GM23338 (cell line): ENCODE measurements around the gene NECAB3. TPM values are rescaled to one million over a fixed set of nuclear protein-coding genes. Genes with fewer than 3 reads are reported as not detected.

ENCODE experiments used
- ATAC-seq: fragments of 200-7000 bp; cut with Tn5 transposase; 3 replicates; pipeline ENCODE4 v1.9.1; 2020
- DNase-seq: peaks from one replicate; pipeline ENCODE4 v3.0.0-alpha.2; 2015; ENCODE audit warnings: low spot score
- H2AFZ ChIP-seq: fragments of 200-600 bp; sonication (generic); 2 replicates; pipeline ENCODE4 v1.8.0; 2016; ENCODE audit warnings: antibody characterized with exemption, mild to moderate bottlenecking, moderate library complexity
- H3F3A ChIP-seq: fragments of 200-600 bp; sonication (generic); replicated peaks from 2 replicates; pipeline ENCODE4 v1.8.0; 2017; ENCODE audit warnings: antibody characterized with exemption, mixed run types, low read depth
- H3K27ac ChIP-seq: fragments of 200-600 bp; sonication (generic); 2 replicates; pipeline ENCODE4 v1.6.1; 2016; ENCODE audit warnings: low read depth
- H3K27me3 ChIP-seq: fragments of 200-600 bp; sonication (generic); 2 replicates; pipeline ENCODE4 v1.8.0; 2016; ENCODE audit warnings: mild to moderate bottlenecking, mixed run types, moderate library complexity; ENCODE audit not compliant: insufficient read depth
- H3K36me3 ChIP-seq: fragments of 200-600 bp; sonication (generic); 2 replicates; pipeline ENCODE4 v1.8.0; 2016; ENCODE audit warnings: mild to moderate bottlenecking; ENCODE audit not compliant: insufficient read depth
- H3K4me1 ChIP-seq: fragments of 200-600 bp; sonication (generic); 2 replicates; pipeline ENCODE4 v1.8.0; 2016; ENCODE audit warnings: mild to moderate bottlenecking, moderate library complexity; ENCODE audit not compliant: insufficient read depth
- H3K4me2 ChIP-seq: fragments of 200-600 bp; sonication (generic); 2 replicates; pipeline ENCODE4 v1.7.1; 2017; ENCODE audit warnings: mixed run types
- H3K4me3 ChIP-seq: fragments of 200-600 bp; sonication (generic); 2 replicates; pipeline ENCODE4 v1.6.1; 2016; ENCODE audit warnings: mixed run types
- H3K79me2 ChIP-seq: fragments of 200-600 bp; sonication (generic); replicated peaks from 2 replicates; pipeline ENCODE4 v1.8.0; 2017; ENCODE audit warnings: mild to moderate bottlenecking; ENCODE audit not compliant: insufficient read depth
- H3K9me2 ChIP-seq: fragments of 200-600 bp; sonication (generic); 2 replicates; pipeline ENCODE4 v1.8.0; 2017; ENCODE audit not compliant: insufficient read depth
- H4K20me1 ChIP-seq: fragments of 200-600 bp; sonication (generic); replicated peaks from 2 replicates; pipeline ENCODE4 v1.8.0; 2017; ENCODE audit warnings: mild to moderate bottlenecking; ENCODE audit not compliant: insufficient read depth
- H3K27ac Mint-ChIP-seq: 2 replicates; pipeline ENCODE4 v1.8.0; 2020; ENCODE audit warnings: inconsistent platforms, mild to moderate bottlenecking, moderate library complexity, mixed read lengths
- H3K27me3 Mint-ChIP-seq: 3 replicates; pipeline ENCODE4 v1.8.0; 2022; ENCODE audit warnings: low read depth, mild to moderate bottlenecking, moderate library complexity, mixed read lengths, inconsistent platforms; ENCODE audit not compliant: insufficient read depth, poor library complexity
- H3K36me3 Mint-ChIP-seq: 3 replicates; pipeline ENCODE4 v1.8.0; 2021; ENCODE audit warnings: low read depth, mild to moderate bottlenecking, inconsistent platforms, moderate library complexity, mixed read lengths
- H3K4me1 Mint-ChIP-seq: 3 replicates; pipeline ENCODE4 v1.8.0; 2020; ENCODE audit warnings: mild to moderate bottlenecking, inconsistent platforms, mixed read lengths
- H3K4me3 Mint-ChIP-seq: 3 replicates; pipeline ENCODE4 v1.8.0; 2021; ENCODE audit warnings: moderate library complexity, mild to moderate bottlenecking, inconsistent platforms, mixed read lengths
- H3K9me3 Mint-ChIP-seq: 3 replicates; pipeline ENCODE4 v1.8.0; 2020; ENCODE audit warnings: moderate library complexity, mild to moderate bottlenecking, inconsistent platforms, mixed read lengths
- CREB1 ChIP-seq: fragments of 250-450 bp; sonication (Bioruptor Pico); IDR thresholded peaks from 2 replicates; pipeline ENCODE4 v1.5.0; 2020; ENCODE audit warnings: low read depth, mild to moderate bottlenecking, moderate library complexity
- CTCF ChIP-seq, 2 experiments: fragments of 200-600 bp in 1 of 2; sonication (generic) in 1 of 2; conservative IDR thresholded peaks; 2 replicates each; pipeline versions ENCODE4 v1.5.1 to v1.6.1; 2016 to 2017; ENCODE audit warnings: antibody characterized with exemption in 2 of 2, low read depth in 2 of 2, mild to moderate bottlenecking in 2 of 2, moderate library complexity in 1 of 2
- ETS1 ChIP-seq: IDR thresholded peaks from 2 replicates; pipeline ENCODE4 v1.6.1; 2016; ENCODE audit warnings: antibody characterized with exemption
- EZH2 ChIP-seq: fragments of 200-600 bp; sonication (generic); IDR thresholded peaks from one replicate; pipeline ENCODE4 v1.8.0; 2017; ENCODE audit warnings: antibody characterized with exemption, mild to moderate bottlenecking, low read depth; ENCODE audit not compliant: unreplicated experiment
- POLR2AphosphoS5 ChIP-seq: IDR thresholded peaks from 2 replicates; pipeline ENCODE4 v1.6.1; 2016; ENCODE audit warnings: antibody characterized with exemption, low read depth
- ZNF462 ChIP-seq: fragments of 250-450 bp; sonication (Bioruptor Pico); IDR thresholded peaks from 2 replicates; pipeline ENCODE4 v1.5.0; 2020; ENCODE audit warnings: mild to moderate bottlenecking, moderate library complexity
- polyA plus RNA-seq: library from polyadenylated mRNA; unstranded; fragments of >200 nt; fragmentation: Nextera tagmentation; extraction: Ambion mirVana; gene quantifications from 2 replicates; pipeline ENCODE4 v1.2.1, GENCODE V29; 2016
- total RNA-seq: library from RNA; depleted of rRNA; stranded (reverse); fragments of >200 nt; shearing (Covaris generic); gene quantifications from 2 replicates; pipeline ENCODE4 v1.2.3, GENCODE V29; 2014

The NECAB3 gene
- total and polyA plus RNA-seq, 2 experiments from 2014 or later: 8.5 to 28.4 TPM

- TF ChIP-seq ETS1: no peak
- TF ChIP-seq EZH2: no peak
- no peak for TF ChIP-seq CREB1 (CRISPR knock-in tag)
Observed at GRCh38 chr20:33668466-33669155, 5.6 kb downstream of the NECAB3 start (continued).

- Histone ChIP-seq H3K36me3 (no peaks in the 10 kb centered on the region; the same call in 1 of the 2 replicates), H3K4me2 (peak overlapping the region; percentile 76), H3K9me2 (no peaks in the 10 kb centered on the region), H3K27ac (no peak overlapping the region), H2AFZ (peak overlapping the region; percentile 80; the same call in 1 of the 2 replicates), H3K27me3 (peaks cover 13% of the 10 kb centered on the region; the same call in 1 of the 2 replicates), H3K4me3 (peak overlapping the region; percentile 53), H3F3A (peaks cover 11% of the 10 kb centered on the region; the same call in 1 of the 2 replicates), H4K20me1 (peaks cover 3% of the 10 kb centered on the region), H3K79me2 (no peaks in the 10 kb centered on the region), H3K4me1 (peaks cover 19% of the 10 kb centered on the region; the same call in 1 of the 2 replicates)
- Mint-ChIP-seq H3K4me3 (peak overlapping the region; percentile 61), H3K27me3 (peaks cover 23% of the 10 kb centered on the region), H3K27ac (no peak overlapping the region), H3K9me3 (no peaks in the 10 kb centered on the region), H3K36me3 (peaks cover 34% of the 10 kb centered on the region), H3K4me1 (peaks cover 34% of the 10 kb centered on the region)
- TF ChIP-seq POLR2AphosphoS5 (0 out of 2 replicates have a peak, but pooled peaks have one; percentile 14), CTCF (conservative IDR thresholded peaks at IDR 0.05; ENCODE audit: low read depth in 2 of 2) (peak; percentile 73 to 93), EZH2 (no peak), CREB1 (CRISPR knock-in tag) (peak; percentile 55; the same call in 1 of the 2 replicates)
- ATAC-seq (peak; percentile 63), DNase-seq (peak; percentile 91)
Observed at GRCh38 chr20:33667676-33668465, 6.4 kb downstream of the NECAB3 start.

GRCh38 chr20:33667245-33667675 is 7.0 kb downstream of the NECAB3 start:
- Mint-ChIP-seq H3K27ac (no peak overlapping the region), H3K27me3 (peaks cover 25% of the 10 kb centered on the region), H3K4me3 (peak overlapping the region; percentile 61), H3K4me1 (peaks cover 32% of the 10 kb centered on the region), H3K36me3 (peaks cover 34% of the 10 kb centered on the region), H3K9me3 (no peaks in the 10 kb centered on the region)
- H3K4me3 ChIP-seq: peak overlapping the region; percentile 53
- H3K79me2 ChIP-seq: no peaks in the 10 kb centered on the region
- H3K27ac ChIP-seq: no peak overlapping the region
- peaks cover 14% of the 10 kb centered on the region; the same call in 1 of the 2 replicates for H3K4me1 ChIP-seq
- peak overlapping the region; percentile 80; the same call in 1 of the 2 replicates for H2AFZ ChIP-seq
- DNase-seq (no peak), ATAC-seq (peak; percentile 15)
- peak overlapping the region; percentile 76 for H3K4me2 ChIP-seq
- H3K9me2 ChIP-seq: no peaks in the 10 kb centered on the region
- peaks cover 11% of the 10 kb centered on the region; the same call in 1 of the 2 replicates for H3F3A ChIP-seq
- peaks cover 17% of the 10 kb centered on the region; the same call in 1 of the 2 replicates for H3K27me3 ChIP-seq
- H3K36me3 ChIP-seq: no peaks in the 10 kb centered on the region; the same call in 1 of the 2 replicates
- peaks cover 3% of the 10 kb centered on the region for H4K20me1 ChIP-seq
- TF ChIP-seq ZNF462: no peak
